ENCODE data around the gene ANKRD28. TPM values are rescaled to one million over a fixed set of nuclear protein-coding genes. Genes with fewer than 3 reads are reported as not detected.

The ANKRD28 gene
- total and polyA plus RNA-seq, 2 experiments from 2014 or later: 15.2 to 61.3 TPM

DNA sequence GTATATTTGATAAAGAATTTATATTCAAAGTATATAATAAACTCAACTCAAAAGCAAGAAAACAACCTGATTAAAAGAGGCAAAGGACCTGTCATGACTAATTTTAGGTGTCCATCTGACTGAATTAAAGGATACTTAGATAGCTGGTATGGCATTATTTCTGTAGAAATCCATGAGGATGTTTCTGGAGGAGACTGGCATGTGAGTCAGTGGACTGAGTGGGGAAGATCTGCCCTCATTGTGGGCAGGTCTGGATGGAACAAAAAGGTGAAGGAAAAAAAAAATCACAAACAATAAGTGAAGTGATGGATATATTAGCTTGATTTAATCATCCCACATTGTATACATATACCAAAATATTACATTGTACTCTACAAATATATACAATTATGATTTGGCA is 16.6 kb downstream of the ANKRD28 start:
- Histone ChIP-seq H3K79me2 (replicated peaks; ENCODE audit: insufficient read depth) (peaks cover 82% of the 10 kb centered on the region), H3K27ac (ENCODE audit: low read depth) (no peak overlapping the region), H3F3A (replicated peaks; ENCODE audit: low read depth) (no peaks in the 10 kb centered on the region), H3K27me3 (ENCODE audit: insufficient read depth) (no peaks in the 10 kb centered on the region), H3K9me2 (ENCODE audit: insufficient read depth) (no peaks in the 10 kb centered on the region), H3K4me3 (no peak overlapping the region), H3K4me1 (ENCODE audit: insufficient read depth) (peaks cover 31% of the 10 kb centered on the region), H3K4me2 (no peak overlapping the region), H3K36me3 (ENCODE audit: insufficient read depth) (no peaks in the 10 kb centered on the region), H2AFZ (no peak overlapping the region), H4K20me1 (replicated peaks; ENCODE audit: insufficient read depth) (peaks cover 20% of the 10 kb centered on the region)
- no peaks in the 10 kb centered on the region for H3K9me3 Mint-ChIP-seq
- ATAC-seq (no peak), DNase-seq (ENCODE audit: low spot score) (no peak)
- H3K27me3 Mint-ChIP-seq (ENCODE audit: insufficient read depth, low read depth, poor library complexity): peaks cover 2% of the 10 kb centered on the region
- peaks cover 36% of the 10 kb centered on the region for H3K4me1 Mint-ChIP-seq
- H3K4me3 Mint-ChIP-seq: no peak overlapping the region
- TF ChIP-seq CREB1 (CRISPR knock-in tag; IDR thresholded peaks at IDR 0.05; ENCODE audit: low read depth): no peak
- no peak for TF ChIP-seq ZNF114 (CRISPR knock-in tag; IDR thresholded peaks at IDR 0.05)
- TF ChIP-seq POLR2AphosphoS5 (IDR thresholded peaks at IDR 0.05; ENCODE audit: low read depth): no peak
- no peaks in the 10 kb centered on the region for H3K36me3 Mint-ChIP-seq (ENCODE audit: low read depth)
- H3K27ac Mint-ChIP-seq: no peak overlapping the region

DNA sequence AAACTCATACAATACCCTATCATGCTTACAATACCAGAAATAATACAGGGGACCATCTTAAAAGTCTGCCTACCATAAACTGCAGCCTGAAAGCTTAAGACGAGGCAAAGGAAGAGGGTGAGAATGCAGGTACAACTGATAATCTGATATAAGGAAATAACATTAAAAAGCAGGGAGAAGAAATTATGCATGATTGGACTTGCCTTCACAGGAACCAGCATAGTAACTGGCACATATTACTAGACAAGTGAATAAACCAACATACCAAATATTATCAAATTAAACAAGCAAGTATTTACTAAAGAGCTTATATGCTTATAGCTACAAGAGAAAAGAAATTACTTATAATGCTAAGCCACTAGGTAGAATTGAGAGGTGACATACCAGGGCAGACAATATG is 18.7 kb downstream of the ANKRD28 start:
- Histone ChIP-seq H3K4me3 (no peak overlapping the region), H3K9me2 (ENCODE audit: insufficient read depth) (no peaks in the 10 kb centered on the region), H3K79me2 (replicated peaks; ENCODE audit: insufficient read depth) (peaks cover 82% of the 10 kb centered on the region), H3K4me1 (ENCODE audit: insufficient read depth) (peaks cover 17% of the 10 kb centered on the region), H3K36me3 (ENCODE audit: insufficient read depth) (no peaks in the 10 kb centered on the region), H3K27ac (ENCODE audit: low read depth) (no peak overlapping the region), H3K27me3 (ENCODE audit: insufficient read depth) (no peaks in the 10 kb centered on the region), H2AFZ (no peak overlapping the region), H3F3A (replicated peaks; ENCODE audit: low read depth) (no peaks in the 10 kb centered on the region), H4K20me1 (replicated peaks; ENCODE audit: insufficient read depth) (peaks cover 7% of the 10 kb centered on the region), H3K4me2 (no peak overlapping the region)
- TF ChIP-seq JUNB (IDR thresholded peaks at IDR 0.05; ENCODE audit: unreplicated experiment): no peak
- DNase-seq (ENCODE audit: low spot score): no peak
- H3K4me3 Mint-ChIP-seq: no peak overlapping the region
- no peaks in the 10 kb centered on the region for H3K9me3 Mint-ChIP-seq
- H3K4me1 Mint-ChIP-seq: peaks cover 21% of the 10 kb centered on the region; the same call in 2 of the 3 replicates
- peaks cover 2% of the 10 kb centered on the region for H3K27me3 Mint-ChIP-seq (ENCODE audit: insufficient read depth, low read depth, poor library complexity)
- no peak overlapping the region for H3K27ac Mint-ChIP-seq
- no peak for ATAC-seq
- H3K36me3 Mint-ChIP-seq (ENCODE audit: low read depth): no peaks in the 10 kb centered on the region

- Mint-ChIP-seq H3K36me3 (ENCODE audit: low read depth) (no peaks in the 10 kb centered on the region), H3K27me3 (ENCODE audit: insufficient read depth, low read depth, poor library complexity) (peaks cover 2% of the 10 kb centered on the region), H3K27ac (no peak overlapping the region), H3K9me3 (no peaks in the 10 kb centered on the region), H3K4me3 (no peak overlapping the region), H3K4me1 (peaks cover 18% of the 10 kb centered on the region; the same call in 2 of the 3 replicates)
- Histone ChIP-seq H3K79me2 (replicated peaks; ENCODE audit: insufficient read depth) (peaks cover 77% of the 10 kb centered on the region), H3K36me3 (ENCODE audit: insufficient read depth) (no peaks in the 10 kb centered on the region), H3K27me3 (ENCODE audit: insufficient read depth) (no peaks in the 10 kb centered on the region), H3K4me3 (no peak overlapping the region), H3K27ac (ENCODE audit: low read depth) (no peak overlapping the region), H4K20me1 (replicated peaks; ENCODE audit: insufficient read depth) (0 out of 2 replicates have a peak, but pooled peaks cover under 1% of the 10 kb centered on the region), H3K9me2 (ENCODE audit: insufficient read depth) (no peaks in the 10 kb centered on the region), H3F3A (replicated peaks; ENCODE audit: low read depth) (no peaks in the 10 kb centered on the region), H3K4me1 (ENCODE audit: insufficient read depth) (peaks cover 12% of the 10 kb centered on the region), H2AFZ (no peak overlapping the region), H3K4me2 (no peak overlapping the region)
- DNase-seq (ENCODE audit: low spot score): no peak
- TF ChIP-seq JUNB (IDR thresholded peaks at IDR 0.05; ENCODE audit: unreplicated experiment) (no peak), CTCF (conservative IDR thresholded peaks at IDR 0.05; ENCODE audit: low read depth in 2 of 2) (peak in 1 of 2 experiments; percentile 34; a peak in 2 of 4 replicates), STAT1 (IDR thresholded peaks at IDR 0.05; ENCODE audit: unreplicated experiment) (no peak), POLR2AphosphoS5 (IDR thresholded peaks at IDR 0.05; ENCODE audit: low read depth) (no peak), ZNF331 (CRISPR knock-in tag; IDR thresholded peaks at IDR 0.05; ENCODE audit: low read depth) (no peak), REST (IDR thresholded peaks at IDR 0.05; ENCODE audit: unreplicated experiment) (no peak)
- TF ChIP-seq, protein P1, sequence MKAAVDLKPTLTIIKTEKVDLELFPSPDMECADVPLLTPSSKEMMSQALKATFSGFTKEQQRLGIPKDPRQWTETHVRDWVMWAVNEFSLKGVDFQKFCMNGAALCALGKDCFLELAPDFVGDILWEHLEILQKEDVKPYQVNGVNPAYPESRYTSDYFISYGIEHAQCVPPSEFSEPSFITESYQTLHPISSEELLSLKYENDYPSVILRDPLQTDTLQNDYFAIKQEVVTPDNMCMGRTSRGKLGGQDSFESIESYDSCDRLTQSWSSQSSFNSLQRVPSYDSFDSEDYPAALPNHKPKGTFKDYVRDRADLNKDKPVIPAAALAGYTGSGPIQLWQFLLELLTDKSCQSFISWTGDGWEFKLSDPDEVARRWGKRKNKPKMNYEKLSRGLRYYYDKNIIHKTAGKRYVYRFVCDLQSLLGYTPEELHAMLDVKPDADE (IDR thresholded peaks at IDR 0.05): no peak
- peak; percentile 45; the same call in 2 of the 3 replicates for ATAC-seq
Measured at GRCh38 chr3:15778332-15778858, 19.4 kb downstream of the ANKRD28 start.
